Measurements from ENCODE around the gene CAB39.
"Not testable (repeated sequence)": the region's sequence is repeated elsewhere in the genome, so short reads cannot be mapped to it uniquely, and the experiment has no call there.

Gene CAB39

GRCh38 chr2:230682546-230682945 is 30.1 kb upstream of the CAB39 start:
- FAIRE-seq, result no peak
- no peak for DNase-seq (ENCODE audit: low spot score)

GRCh38 chr2:230684270-230685168 is 28.1 kb upstream of the CAB39 start:
- FAIRE-seq, result peak; percentile 78

GRCh38 chr2:230685178-230685577 is 27.5 kb upstream of the CAB39 start:
- DNase-seq (ENCODE audit: low spot score), result no peak
- no peak for FAIRE-seq

More at GRCh38 chr2:230684270-230685168, 28.1 kb upstream of the CAB39 start:
- peak; percentile 71 for DNase-seq (ENCODE audit: low spot score)

GRCh38 chr2:230687498-230687897 is 25.1 kb upstream of the CAB39 start:
- peak; percentile 47 for DNase-seq (ENCODE audit: low spot score)
- FAIRE-seq, result peak; percentile 91

- FAIRE-seq, result no peak
Observed at GRCh38 chr2:230688490-230688889, 24.2 kb upstream of the CAB39 start.

GRCh38 chr2:230690439-230690838 is 22.2 kb upstream of the CAB39 start:
- DNase-seq (ENCODE audit: low spot score), result peak; percentile 77

More at GRCh38 chr2:230688490-230688889, 24.2 kb upstream of the CAB39 start:
- no peak for DNase-seq (ENCODE audit: low spot score)

GRCh38 chr2:230691005-230691647 is 21.5 kb upstream of the CAB39 start:
- peak; percentile 97 for FAIRE-seq
- DNase-seq (ENCODE audit: low spot score), result peak; percentile 99

More at GRCh38 chr2:230690439-230690838, 22.2 kb upstream of the CAB39 start:
- peak; percentile 83 for FAIRE-seq

GRCh38 chr2:230692760-230693159 is 19.9 kb upstream of the CAB39 start:
- FAIRE-seq, result no peak
- no peak for DNase-seq (ENCODE audit: low spot score)

GRCh38 chr2:230693411-230693810 is 19.2 kb upstream of the CAB39 start:
- FAIRE-seq (no peak), DNase-seq (ENCODE audit: low spot score) (no peak)

GRCh38 chr2:230694241-230694640 is 18.4 kb upstream of the CAB39 start:
- no peak for FAIRE-seq
- no peak for DNase-seq (ENCODE audit: low spot score)

- DNase-seq (ENCODE audit: low spot score) (no peak), FAIRE-seq (no peak)
Observed at GRCh38 chr2:230695551-230695950, 17.1 kb upstream of the CAB39 start.

GRCh38 chr2:230696670-230697069 is 16.0 kb upstream of the CAB39 start:
- FAIRE-seq, result no peak

GRCh38 chr2:230697676-230698075 is 15.0 kb upstream of the CAB39 start:
- DNase-seq (ENCODE audit: low spot score), result no peak

More at GRCh38 chr2:230696670-230697069, 16.0 kb upstream of the CAB39 start:
- no peak for DNase-seq (ENCODE audit: low spot score)

GRCh38 chr2:230698753-230699152 is 13.9 kb upstream of the CAB39 start:
- FAIRE-seq; DNase-seq (ENCODE audit: low spot score): not testable (repeated sequence)

More at GRCh38 chr2:230697676-230698075, 15.0 kb upstream of the CAB39 start:
- no peak for FAIRE-seq

- DNase-seq (ENCODE audit: low spot score), result no peak
Observed at GRCh38 chr2:230700447-230700846, 12.2 kb upstream of the CAB39 start.

GRCh38 chr2:230701308-230701707 is 11.3 kb upstream of the CAB39 start:
- DNase-seq (ENCODE audit: low spot score) (no peak), FAIRE-seq (no peak)

More at GRCh38 chr2:230700447-230700846, 12.2 kb upstream of the CAB39 start:
- no peak for FAIRE-seq

- not testable (repeated sequence) for FAIRE-seq; DNase-seq (ENCODE audit: low spot score)
Observed at GRCh38 chr2:230702457-230702856, 10.2 kb upstream of the CAB39 start.

- FAIRE-seq (no peak), DNase-seq (ENCODE audit: low spot score) (no peak)
Observed at GRCh38 chr2:230703514-230703913, 9.1 kb upstream of the CAB39 start.

- DNase-seq (ENCODE audit: low spot score), result peak; percentile 64
- peak; percentile 31 for FAIRE-seq
Observed at GRCh38 chr2:230706053-230706521, 6.6 kb upstream of the CAB39 start.

GRCh38 chr2:230706966-230707365 is 5.7 kb upstream of the CAB39 start:
- FAIRE-seq, result no peak
- no peak for DNase-seq (ENCODE audit: low spot score)

- DNase-seq (ENCODE audit: low spot score), result no peak
Observed at GRCh38 chr2:230708204-230708603, 4.4 kb upstream of the CAB39 start.

GRCh38 chr2:230711224-230711623 is 1.4 kb upstream of the CAB39 start:
- FAIRE-seq (no peak), DNase-seq (ENCODE audit: low spot score) (no peak)

More at GRCh38 chr2:230708204-230708603, 4.4 kb upstream of the CAB39 start:
- no peak for FAIRE-seq
